ENCODE data around the gene OR6P1. TPM values are rescaled to one million over a fixed set of nuclear protein-coding genes. Genes with fewer than 3 reads are reported as not detected.

Gene OR6P1
- total RNA-seq, 1 experiment from 2014 or later: not detected

- no peak overlapping the region for H3K14ac ChIP-seq (ENCODE audit: insufficient read depth, low read length)
- H3K36me3 Mint-ChIP-seq (ENCODE audit: insufficient read depth in 1 of 3, low read depth in 3 of 3): no peaks in the 10 kb centered on the region
Observed at GRCh38 chr1:158552296-158552695, 18.1 kb downstream of the OR6P1 start.

More at GRCh38 chr1:158552296-158552695, 18.1 kb downstream of the OR6P1 start:
- no peak overlapping the region for H3K4me3 Mint-ChIP-seq
- Histone ChIP-seq H2BK120ac (ENCODE audit: low read depth, low read length, poor library complexity, severe bottlenecking) (no peak overlapping the region), H2BK5ac (ENCODE audit: insufficient read length, low read length) (no peak overlapping the region), H3K23ac (ENCODE audit: insufficient read length, low read depth, low read length) (no peak overlapping the region), H3K4me1 (ENCODE audit: insufficient read depth, low read length) (no peaks in the 10 kb centered on the region), H3T11ph (ENCODE audit: low read length) (no peak overlapping the region), H2BK12ac (ENCODE audit: insufficient read length, low read depth, low read length) (no peak overlapping the region), H3K56ac (ENCODE audit: insufficient read length, low read depth, low read length) (no peak overlapping the region), H3K27me3 (ENCODE audit: insufficient read depth, low read length) (no peaks in the 10 kb centered on the region), H3K9ac (ENCODE audit: extremely low read depth, insufficient read length, low read length) (no peak overlapping the region), H4K8ac (replicated peaks; ENCODE audit: insufficient read length, low read depth, low read length) (no peak overlapping the region), H3K23me2 (ENCODE audit: insufficient read length, low read depth, low read length, poor library complexity, severe bottlenecking) (no peaks in the 10 kb centered on the region), H4K91ac (ENCODE audit: insufficient read length, low read depth, low read length) (no peak overlapping the region), H2AFZ (ENCODE audit: low read length) (no peak overlapping the region), H2AK5ac (ENCODE audit: insufficient read length, low read length) (no peak overlapping the region), H4K5ac (ENCODE audit: insufficient read length, low read depth, low read length) (no peak overlapping the region), H2BK20ac (ENCODE audit: low read depth, low read length, poor library complexity, severe bottlenecking) (no peak overlapping the region), H3K27ac (ENCODE audit: insufficient read length, low read depth, low read length) (no peak overlapping the region), H3K18ac (ENCODE audit: insufficient read length, low read depth, low read length) (no peak overlapping the region), H3K79me1 (ENCODE audit: insufficient read depth, low read depth, low read length, poor library complexity, severe bottlenecking) (no peaks in the 10 kb centered on the region), H3K9me3 (ENCODE audit: control insufficient read depth, low read depth, low read length) (no peaks in the 10 kb centered on the region), H2BK15ac (ENCODE audit: low read depth, low read length) (no peak overlapping the region), H3K4me2 (ENCODE audit: insufficient read depth, insufficient read length, low read length) (no peak overlapping the region), H3K4ac (ENCODE audit: low read depth, low read length) (no peak overlapping the region), H3K79me2 (ENCODE audit: insufficient read depth, low read length) (no peaks in the 10 kb centered on the region), H4K20me1 (ENCODE audit: control insufficient read depth, insufficient read depth, insufficient read length) (no peaks in the 10 kb centered on the region)
- H3K27ac Mint-ChIP-seq: no peak overlapping the region
- no peak for TF ChIP-seq CTCF (conservative IDR thresholded peaks at IDR 0.05)
- H3K9me3 Mint-ChIP-seq: no peaks in the 10 kb centered on the region; a peak in 1 of 5 replicates
- no peaks in the 10 kb centered on the region for H3K4me1 Mint-ChIP-seq
- WGBS (ENCODE audit: extremely low coverage, insufficient read length, low lambda C conversion rate): no CpG with 5 or more reads among the region's 1 CpG
- no peak for DNase-seq
- no peaks in the 10 kb centered on the region; the same call in 1 of the 2 replicates for H3K27me3 Mint-ChIP-seq (ENCODE audit: low read depth)
